Nephron progenitor cell (in vitro differentiated cells): ENCODE data around the gene IFIT3.
A peak's percentile ranks its signal among the peaks of the same experiment; 100 is the strongest.

Source experiments
- DNase-seq: peaks from one replicate; pipeline ENCODE4 v3.0.0; 2021
- H3K27ac Mint-ChIP-seq: 2 replicates; pipeline ENCODE4 v1.8.0; 2021; ENCODE audit warnings: mild to moderate bottlenecking, moderate library complexity, mixed read lengths
- H3K27me3 Mint-ChIP-seq: 2 replicates; pipeline ENCODE4 v1.8.0; 2021; ENCODE audit warnings: mild to moderate bottlenecking, low read depth, mixed read lengths; ENCODE audit not compliant: poor library complexity
- H3K36me3 Mint-ChIP-seq: 2 replicates; pipeline ENCODE4 v1.8.0; 2021; ENCODE audit warnings: low read depth, mixed read lengths
- H3K4me1 Mint-ChIP-seq: 2 replicates; pipeline ENCODE4 v1.8.0; 2021; ENCODE audit warnings: mixed read lengths
- H3K4me3 Mint-ChIP-seq: 2 replicates; pipeline ENCODE4 v1.8.0; 2021; ENCODE audit warnings: mild to moderate bottlenecking, moderate library complexity, mixed read lengths
- H3K9me3 Mint-ChIP-seq: 2 replicates; pipeline ENCODE4 v1.8.0; 2021; ENCODE audit warnings: mild to moderate bottlenecking, moderate library complexity, mixed read lengths
- CTCF ChIP-seq: fragments of 200-600 bp; sonication (generic); IDR thresholded peaks from 2 replicates; pipeline ENCODE4 v1.5.0; 2021; ENCODE audit warnings: antibody characterized with exemption

The IFIT3 gene

GRCh38 chr10:89373916-89374711 is 46.3 kb downstream of the IFIT3 start:
- H3K27me3 Mint-ChIP-seq, result peaks cover 4% of the 10 kb centered on the region
- H3K4me3 Mint-ChIP-seq, result no peak overlapping the region
- no peak overlapping the region for H3K27ac Mint-ChIP-seq
- no peak for DNase-seq
- peaks cover 25% of the 10 kb centered on the region for H3K4me1 Mint-ChIP-seq
- no peak for TF ChIP-seq CTCF
- no peaks in the 10 kb centered on the region for H3K36me3 Mint-ChIP-seq
- H3K9me3 Mint-ChIP-seq, result no peaks in the 10 kb centered on the region

GRCh38 chr10:89374713-89375141 is 46.9 kb downstream of the IFIT3 start:
- Mint-ChIP-seq H3K4me1 (peaks cover 21% of the 10 kb centered on the region), H3K36me3 (no peaks in the 10 kb centered on the region), H3K27ac (no peak overlapping the region), H3K27me3 (peaks cover 4% of the 10 kb centered on the region), H3K4me3 (no peak overlapping the region), H3K9me3 (no peaks in the 10 kb centered on the region)
- no peak for DNase-seq
- no peak for TF ChIP-seq CTCF

GRCh38 chr10:89377705-89378637 is 50.2 kb downstream of the IFIT3 start, which contains the start of gene IFIT1B:
Gene IFIT1B, plus strand, starts transcription at chr10:89378056. Its CDS starts 80 bp downstream, at chr10:89378136.
- DNase-seq, result no peak
- H3K27ac Mint-ChIP-seq, result peak within 1 kb of the TSS; percentile 76
- no peaks in the 10 kb centered on the region for H3K9me3 Mint-ChIP-seq

GRCh38 chr10:89379103-89379502 is 51.3 kb downstream of the IFIT3 start:
- Mint-ChIP-seq H3K27me3 (peaks cover 4% of the 10 kb centered on the region), H3K27ac (no peak overlapping the region), H3K36me3 (no peaks in the 10 kb centered on the region), H3K4me3 (no peak overlapping the region), H3K9me3 (no peaks in the 10 kb centered on the region), H3K4me1 (peaks cover 19% of the 10 kb centered on the region)
- DNase-seq, result no peak
- TF ChIP-seq CTCF, result no peak

More at GRCh38 chr10:89377705-89378637, 50.2 kb downstream of the IFIT3 start, which contains the start of gene IFIT1B:
- H3K4me1 Mint-ChIP-seq, result peaks cover 21% of the 10 kb centered on the region
- H3K4me3 Mint-ChIP-seq, result no peak within 1 kb of the TSS
- H3K36me3 Mint-ChIP-seq, result no peaks in the 10 kb centered on the region
- no peak for TF ChIP-seq CTCF
- peaks cover 4% of the 10 kb centered on the region for H3K27me3 Mint-ChIP-seq

- no peak for TF ChIP-seq CTCF
- no peaks in the 10 kb centered on the region for H3K27me3 Mint-ChIP-seq
- H3K27ac Mint-ChIP-seq, result no peak overlapping the region
- H3K4me3 Mint-ChIP-seq, result no peak overlapping the region
- DNase-seq, result no peak
- no peaks in the 10 kb centered on the region for H3K36me3 Mint-ChIP-seq
- no peaks in the 10 kb centered on the region for H3K9me3 Mint-ChIP-seq
- peaks cover 16% of the 10 kb centered on the region for H3K4me1 Mint-ChIP-seq
Observed at GRCh38 chr10:89382757-89383156, 55.0 kb downstream of the IFIT3 start.
